SHP77 (cell line): ENCODE results near the gene TMEM134.

Experiments used
- DNase-seq, 2 experiments: peaks; one replicate each; lab custom pipeline; 2025; lab: John Stamatoyannopoulos, UW

TMEM134 gene

DNA sequence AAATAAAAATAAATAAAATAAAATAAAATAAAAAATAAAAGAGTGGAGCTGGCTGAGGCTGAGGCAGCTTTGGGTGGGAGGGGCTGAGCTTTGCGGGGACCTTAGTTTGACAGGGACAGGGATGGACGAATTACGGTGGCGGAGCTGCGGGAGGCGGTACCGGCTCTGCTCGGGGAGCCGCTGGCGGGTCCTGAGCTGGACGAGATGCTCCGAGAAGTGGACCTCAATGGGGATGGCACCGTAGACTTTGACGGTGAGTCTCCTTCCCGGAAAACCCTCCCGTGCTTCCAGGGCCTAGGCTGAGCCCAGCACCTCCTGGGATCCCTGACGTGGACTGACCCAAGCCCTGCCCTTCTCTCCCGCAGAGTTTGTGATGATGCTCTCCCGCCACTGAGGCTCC lies 10.8 kb downstream of the TMEM134 start:
- no peak for DNase-seq

- no peak for DNase-seq
Observed at GRCh38 chr11:67457453-67457852, 11.6 kb downstream of the TMEM134 start.

DNA sequence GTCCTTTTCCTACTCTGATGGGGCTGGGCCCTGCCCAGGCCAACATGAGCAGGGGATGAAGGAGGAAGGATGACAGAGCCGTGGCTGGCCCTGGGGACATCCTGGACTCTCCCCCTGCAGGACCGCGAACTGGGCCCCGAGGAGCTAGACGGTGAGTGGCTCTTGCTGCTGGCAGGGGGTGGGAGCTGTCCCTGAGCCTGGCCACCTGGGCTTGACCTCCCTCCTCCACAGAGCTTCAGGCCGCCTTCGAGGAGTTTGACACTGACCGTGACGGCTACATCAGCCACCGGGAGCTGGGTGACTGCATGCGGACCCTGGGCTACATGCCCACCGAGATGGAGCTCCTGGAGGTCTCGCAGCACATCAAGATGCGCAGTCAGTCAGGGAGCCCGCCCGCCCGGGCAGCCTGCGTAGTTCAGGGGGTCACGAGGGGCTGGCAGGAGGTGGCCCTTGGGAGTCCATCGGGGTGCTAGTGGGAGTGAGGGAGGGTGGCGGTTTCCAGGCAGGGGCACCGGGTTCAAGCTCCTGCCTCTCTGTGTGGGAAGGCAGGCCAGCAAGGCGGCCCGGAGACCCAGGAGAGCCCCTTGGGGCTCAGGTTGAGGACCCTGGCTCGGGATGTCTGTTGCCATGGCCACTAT lies 12.9 kb downstream of the TMEM134 start:
- no peak for DNase-seq

- DNase-seq = no peak
Observed at GRCh38 chr11:67455054-67455453, 14.0 kb downstream of the TMEM134 start, which contains the start of gene CABP4. CABP4 (plus strand) TSS chr11:67455354; CDS start chr11:67455424, 70 bp downstream.

DNA sequence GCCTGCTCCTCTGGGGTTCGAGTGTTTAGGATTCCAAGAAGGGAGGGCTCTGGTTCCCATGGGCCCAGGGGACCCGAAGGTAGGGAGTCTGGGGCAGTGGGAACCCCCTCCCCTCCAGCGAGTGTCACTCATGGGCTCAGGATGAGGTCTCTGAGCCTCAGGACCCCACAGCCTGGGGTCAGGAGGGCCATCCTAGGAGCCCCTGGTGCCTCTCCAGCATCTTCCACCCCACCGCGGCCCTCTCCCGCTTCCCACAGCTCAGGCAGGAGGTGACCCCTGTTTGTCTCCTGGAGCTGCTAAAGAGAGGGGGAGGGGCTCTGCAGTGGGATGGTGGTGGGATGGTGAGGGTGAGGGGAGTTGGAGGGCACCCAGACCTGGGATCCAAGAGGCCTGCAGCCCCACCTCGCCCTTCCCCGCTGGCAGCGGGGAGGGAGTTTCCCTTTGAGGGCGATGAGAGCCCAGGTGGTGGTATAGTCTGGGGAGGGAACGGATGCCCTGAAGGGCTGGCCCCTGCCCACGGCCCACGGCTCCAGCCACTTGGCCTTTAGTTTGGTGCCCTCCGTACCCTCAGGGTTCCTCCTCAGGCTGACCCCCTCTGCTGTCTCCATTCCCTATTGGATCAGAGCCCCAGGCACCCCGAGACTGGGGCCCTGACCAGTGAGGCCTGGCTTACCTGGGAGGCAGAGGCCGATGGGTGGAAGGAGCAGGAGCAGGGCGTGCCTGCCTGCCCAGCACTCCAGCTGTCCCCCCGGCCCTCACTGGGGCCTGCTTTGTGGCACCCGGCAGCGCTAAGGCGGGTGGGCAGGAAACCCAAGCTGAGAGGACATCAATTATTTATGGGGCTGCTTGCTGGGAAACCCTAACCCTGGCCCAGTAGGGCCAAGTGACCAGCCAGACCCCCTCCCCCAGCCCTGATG lies 15.0 kb downstream of the TMEM134 start:
- no peak for DNase-seq

DNA sequence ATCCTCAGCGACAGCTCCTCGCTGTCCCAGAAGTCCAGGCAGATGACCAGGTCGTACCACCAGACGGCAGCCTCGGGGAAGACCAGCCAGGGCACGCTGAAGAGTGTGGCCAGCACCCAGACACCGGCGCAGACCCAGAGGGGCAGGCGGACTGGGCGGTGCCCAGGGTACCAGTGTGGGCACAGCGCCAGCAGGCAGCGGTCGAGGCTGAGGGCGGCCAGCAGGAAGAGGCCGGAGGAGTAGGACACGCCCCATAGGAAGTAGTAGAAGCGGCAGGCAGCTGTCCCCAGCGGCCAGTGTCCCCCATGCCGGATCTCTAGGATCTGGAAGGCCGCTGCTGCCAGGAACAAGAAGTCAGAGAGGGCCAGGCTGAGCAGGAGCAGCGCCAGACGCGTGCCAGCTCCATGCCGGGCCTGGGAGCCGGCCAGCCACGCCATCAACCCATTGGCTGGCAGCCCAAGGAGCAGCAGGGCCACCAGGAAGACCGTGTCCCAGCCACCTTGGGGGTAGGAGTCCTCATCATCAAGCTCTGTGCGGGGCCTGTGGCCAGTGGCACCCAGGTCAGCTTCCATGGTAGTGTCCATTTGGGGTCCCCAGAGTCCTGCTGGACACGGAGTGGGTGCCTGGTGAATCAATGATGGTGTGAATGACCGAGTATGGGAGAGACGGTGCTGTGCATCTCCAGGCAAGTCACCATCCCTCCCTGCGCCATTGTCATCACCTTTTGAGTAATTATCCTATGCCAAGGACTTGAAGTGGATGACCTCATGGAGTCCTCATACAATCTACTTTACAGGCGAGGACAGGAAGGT lies 16.7 kb downstream of the TMEM134 start, which contains the start of gene GPR152:
Gene GPR152 (minus strand): TSS at position 589 of the 812 bp plus-strand sequence. CDS start 5 bp downstream, at position 584.
- DNase-seq = peak; percentile 78 to 92

GRCh38 chr11:67451658-67451976 lies 17.4 kb downstream of the TMEM134 start:
- no peak for DNase-seq

DNA sequence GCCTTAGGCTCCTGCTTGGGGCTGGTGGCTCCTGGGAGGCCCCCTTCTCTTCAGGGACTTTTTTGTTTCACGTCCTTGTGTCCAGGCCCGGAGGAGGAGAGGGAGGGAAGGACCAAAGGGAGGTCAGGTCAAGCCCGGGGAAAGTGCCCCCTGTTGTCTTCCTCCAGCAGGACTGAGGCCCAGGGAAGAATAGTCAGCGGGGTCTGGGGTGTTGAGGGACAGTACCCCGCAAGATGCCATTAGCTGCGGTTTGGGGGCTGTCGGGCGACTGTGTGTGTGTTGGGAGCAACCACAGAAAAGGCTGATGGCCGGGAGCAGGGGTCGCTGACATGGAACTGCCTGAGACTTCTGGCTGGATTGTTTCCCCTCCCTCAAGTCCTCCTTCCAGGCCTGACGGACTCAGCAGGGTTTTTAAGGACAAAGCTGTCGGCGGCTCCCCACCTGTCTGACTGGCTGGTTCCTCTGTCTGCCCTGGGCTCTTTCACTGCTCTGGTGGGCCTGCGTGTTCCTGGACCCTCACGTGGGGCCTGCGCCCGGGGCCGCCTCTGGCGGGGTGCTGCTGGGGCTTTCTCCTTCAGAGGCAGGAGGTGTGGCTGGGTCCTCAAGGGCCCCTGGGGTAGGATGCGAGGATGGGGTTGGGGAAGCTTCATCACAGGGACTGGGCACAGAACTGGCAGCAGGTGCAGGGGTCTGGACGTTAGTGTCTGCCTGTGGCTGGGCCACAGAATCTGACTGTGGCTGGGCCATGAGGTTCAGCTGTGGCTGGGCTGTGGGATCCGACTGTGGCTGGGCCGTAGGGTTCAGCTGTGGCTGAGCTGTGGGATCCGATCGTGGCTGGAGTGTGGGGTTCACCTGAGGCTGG lies 18.0 kb downstream of the TMEM134 start:
- no peak for DNase-seq

GRCh38 chr11:67449116-67449844 lies 19.8 kb downstream of the TMEM134 start:
- DNase-seq = peak; percentile 88 to 93

DNA sequence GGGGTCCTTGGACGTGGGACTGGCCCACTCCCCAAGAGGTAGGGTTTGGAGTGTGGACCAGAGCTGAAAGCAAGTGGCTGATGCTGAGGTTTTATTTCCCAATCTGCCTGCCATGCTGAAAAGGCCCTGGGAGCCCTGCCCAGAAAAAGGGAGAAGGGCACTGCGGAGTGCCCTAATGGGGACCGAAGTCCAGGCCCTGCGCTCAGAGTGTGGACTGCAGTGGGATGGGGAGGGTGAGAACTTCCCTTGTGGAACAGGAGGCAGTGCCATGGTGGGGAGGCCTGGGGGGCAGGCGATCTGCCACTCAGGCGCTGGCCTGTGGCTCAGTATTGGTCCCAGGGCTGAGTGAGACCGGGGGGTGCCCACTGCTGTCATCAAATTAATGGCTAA lies 20.8 kb downstream of the TMEM134 start:
- DNase-seq = no peak

DNA sequence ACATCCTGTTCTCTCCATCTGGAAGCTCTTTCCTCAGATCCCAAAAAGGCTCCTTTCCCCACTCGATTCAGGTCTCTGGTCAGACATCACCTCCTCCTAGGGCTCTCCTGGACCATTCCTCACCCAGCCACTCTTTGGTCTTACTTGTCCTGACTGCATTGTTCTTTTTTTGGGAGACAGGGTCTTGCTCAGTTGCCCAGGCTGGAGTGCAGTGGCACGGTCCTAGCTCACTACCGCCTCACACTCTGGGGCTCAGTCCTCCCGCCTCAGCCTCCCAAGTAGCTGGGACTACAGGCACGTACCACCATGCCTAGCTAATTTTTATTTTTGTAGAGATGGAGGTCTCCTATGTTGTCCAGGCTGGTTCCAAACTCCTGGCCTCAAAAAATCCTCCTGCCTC lies 23.5 kb downstream of the TMEM134 start:
- no peak for DNase-seq

DNA sequence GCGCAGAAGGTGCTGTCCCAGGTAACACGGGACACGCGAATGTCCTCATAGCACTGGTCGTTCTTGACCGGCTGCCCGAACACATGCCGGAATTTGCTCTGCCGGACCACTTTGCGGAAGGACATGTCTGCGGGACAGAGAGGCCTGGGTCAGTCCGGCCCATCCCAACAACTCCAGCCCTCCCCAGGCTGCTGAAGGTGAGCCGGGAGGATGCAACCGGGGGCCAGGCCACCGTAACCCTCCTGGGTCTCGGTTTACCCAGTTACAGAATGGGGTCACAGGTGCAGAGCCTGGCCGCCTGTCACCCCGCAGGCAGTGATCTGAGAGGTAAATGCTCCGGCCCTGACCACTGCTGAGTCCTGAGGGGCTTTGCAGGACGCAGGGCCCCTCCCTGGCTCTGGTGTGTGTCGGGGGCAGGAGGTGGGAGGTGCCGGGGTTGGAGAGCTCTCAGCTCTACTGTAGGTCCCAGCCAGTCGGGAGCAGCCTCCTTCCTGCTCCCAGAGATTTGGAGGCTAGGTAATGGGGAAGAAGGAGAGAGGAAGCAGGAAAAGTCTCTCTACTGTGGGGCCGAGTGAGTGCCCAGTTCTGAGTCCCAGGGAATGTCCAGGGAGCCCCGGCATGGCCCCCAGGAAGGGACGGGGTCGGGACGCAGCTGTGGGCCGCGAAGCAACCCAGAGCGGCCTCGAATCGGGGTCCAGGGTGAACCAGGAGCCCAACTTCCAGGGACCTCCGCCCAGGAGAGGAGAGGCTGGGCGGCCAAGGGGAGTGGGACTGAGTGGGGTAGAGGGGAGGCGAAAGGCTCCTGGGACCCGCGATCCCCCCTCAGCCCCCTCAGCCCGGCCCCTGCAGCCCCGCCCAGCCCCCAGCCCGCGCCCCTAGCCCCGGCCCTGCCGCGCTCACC lies 26.3 kb downstream of the TMEM134 start:
- DNase-seq = no peak

DNA sequence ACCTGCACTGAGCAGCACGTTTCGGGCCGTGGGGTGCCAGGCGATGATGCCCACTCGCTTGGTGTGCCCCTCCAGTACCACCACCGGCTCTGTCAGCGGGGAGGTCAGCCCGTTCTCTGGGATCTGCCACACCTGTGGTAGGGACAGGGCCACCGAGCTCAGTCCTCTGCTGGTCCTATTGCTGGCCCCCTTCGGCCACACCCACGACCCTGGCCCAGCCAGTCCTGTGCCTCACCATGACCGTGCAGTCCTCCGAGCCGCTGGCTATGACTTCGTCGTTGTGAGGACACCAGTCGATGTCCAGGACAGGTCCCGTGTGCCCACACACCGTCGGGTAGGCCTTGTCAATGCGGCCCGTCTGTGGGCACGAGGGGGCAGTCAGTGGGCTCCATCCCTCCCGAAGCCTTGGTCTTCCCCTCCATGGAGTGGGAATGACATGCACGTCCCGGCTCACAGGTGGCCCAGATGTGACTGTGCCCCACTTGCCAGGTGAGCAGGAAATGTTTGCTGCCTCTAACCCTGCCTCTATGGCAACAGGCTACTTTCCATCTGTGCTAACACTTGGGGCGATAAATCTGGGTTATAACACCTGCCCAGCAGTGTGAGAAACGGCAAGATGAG lies 27.2 kb downstream of the TMEM134 start:
- no peak for DNase-seq

- DNase-seq = no peak
Observed at GRCh38 chr11:67441098-67441563, 27.9 kb downstream of the TMEM134 start.

- DNase-seq = no peak
Observed at GRCh38 chr11:67440229-67441097, 28.6 kb downstream of the TMEM134 start.

DNA sequence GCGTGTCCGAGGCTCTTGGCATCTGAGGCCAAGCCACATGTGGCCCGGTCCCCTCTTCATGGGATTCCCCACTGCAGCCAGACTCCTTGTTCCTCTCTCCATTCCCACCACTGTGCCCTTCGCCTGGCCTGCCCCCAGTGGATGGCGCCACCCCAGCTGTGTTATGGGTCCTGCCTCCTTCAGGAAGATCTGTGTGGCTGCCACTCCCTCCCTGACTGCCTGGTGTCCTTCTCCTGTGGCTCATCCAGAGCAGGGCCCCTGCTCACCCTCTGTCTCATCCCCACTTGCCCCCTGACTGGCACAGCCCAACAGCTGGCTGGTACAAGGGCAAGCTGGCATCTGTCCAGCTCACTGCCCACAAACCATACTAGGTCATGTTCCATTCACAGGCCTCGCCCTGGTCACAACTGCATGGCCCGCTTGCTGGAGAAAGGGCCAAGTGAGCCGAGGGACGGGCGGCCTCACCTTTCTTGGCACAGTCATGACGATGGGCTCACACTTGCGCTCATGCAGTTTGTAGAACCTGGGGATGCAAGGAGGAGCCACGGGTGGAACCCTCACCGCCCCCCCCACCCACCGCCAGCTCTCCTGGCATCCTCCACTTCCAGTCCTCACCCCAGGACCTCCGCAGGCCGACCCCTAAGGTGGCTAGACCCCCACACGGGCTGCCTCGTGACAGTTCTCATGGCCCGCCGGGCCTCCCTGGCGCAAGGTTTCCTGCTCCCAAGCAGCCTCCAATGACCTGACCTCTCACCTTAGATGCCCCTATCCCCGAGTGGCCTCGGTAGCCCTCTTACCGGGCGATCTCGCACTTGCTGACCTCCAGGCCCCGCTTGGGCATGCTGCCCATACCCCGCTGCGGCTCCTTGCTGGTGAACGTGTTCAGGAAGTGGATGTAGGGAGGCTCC lies 29.5 kb downstream of the TMEM134 start:
- peak in 1 of 2 experiments; percentile 39 for DNase-seq
